ENCODE measurements around the gene WBP11. TPM values are rescaled to one million over a fixed set of nuclear protein-coding genes. Genes with fewer than 3 reads are reported as not detected.
"Not testable (repeated sequence)": the region's sequence is repeated elsewhere in the genome, so short reads cannot be mapped to it uniquely, and the experiment has no call there.

Gene WBP11
- total and polyA plus RNA-seq, 2 experiments from 2014 or later, result 28.2 to 67.7 TPM

DNA sequence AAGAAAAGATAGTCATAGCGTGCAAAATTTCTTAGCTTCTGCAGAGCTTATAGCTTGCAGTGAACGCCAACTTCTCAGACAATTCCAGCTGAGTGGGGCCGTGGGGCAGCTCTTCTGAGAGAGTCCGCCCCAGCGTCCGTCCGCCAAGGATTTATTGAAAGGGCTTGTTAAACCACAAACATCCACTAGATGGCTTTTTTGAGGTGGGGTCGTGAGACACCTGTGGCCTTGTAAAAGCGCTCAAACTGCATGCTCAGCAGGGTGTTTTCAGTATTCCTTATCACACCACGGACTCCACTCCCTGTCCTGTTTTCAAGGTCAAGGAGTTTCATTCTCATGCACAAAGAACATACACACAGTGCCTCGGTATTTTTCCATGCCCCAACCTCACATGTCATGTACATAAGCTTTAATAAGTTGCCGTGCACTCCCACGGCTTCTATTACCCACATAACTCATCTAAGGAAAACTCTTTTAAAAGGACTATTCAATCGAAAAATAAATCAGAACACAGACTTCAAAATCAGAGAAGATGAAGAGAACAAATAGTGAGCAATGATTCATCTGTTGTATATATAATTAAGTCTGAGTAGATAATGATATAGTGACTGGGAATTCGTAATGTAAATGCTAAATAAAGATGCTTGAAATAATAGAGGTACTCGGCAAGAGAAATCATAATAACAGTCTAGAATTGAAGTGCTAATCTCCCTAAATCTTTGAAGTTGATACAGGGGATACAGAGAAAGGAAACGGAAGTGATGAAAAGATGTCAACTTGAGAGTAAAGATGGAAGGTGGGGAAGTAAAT is 46.7 kb downstream of the WBP11 start:
- peak in 1 of 2 donors; percentile 63 for DNase-seq (ENCODE audit: low read depth in 1 of 2, low spot score in 1 of 2)
- Histone ChIP-seq H3K27ac (no peak overlapping the region), H3K9me3 (ENCODE audit: low read depth) (no peaks in the 10 kb centered on the region), H3K4me1 (ENCODE audit: low read depth) (peaks cover 3% of the 10 kb centered on the region), H3K27me3 (no peaks in the 10 kb centered on the region), H3K4me3 (no peak overlapping the region), H3K36me3 (no peaks in the 10 kb centered on the region)
- TF ChIP-seq, protein P1, sequence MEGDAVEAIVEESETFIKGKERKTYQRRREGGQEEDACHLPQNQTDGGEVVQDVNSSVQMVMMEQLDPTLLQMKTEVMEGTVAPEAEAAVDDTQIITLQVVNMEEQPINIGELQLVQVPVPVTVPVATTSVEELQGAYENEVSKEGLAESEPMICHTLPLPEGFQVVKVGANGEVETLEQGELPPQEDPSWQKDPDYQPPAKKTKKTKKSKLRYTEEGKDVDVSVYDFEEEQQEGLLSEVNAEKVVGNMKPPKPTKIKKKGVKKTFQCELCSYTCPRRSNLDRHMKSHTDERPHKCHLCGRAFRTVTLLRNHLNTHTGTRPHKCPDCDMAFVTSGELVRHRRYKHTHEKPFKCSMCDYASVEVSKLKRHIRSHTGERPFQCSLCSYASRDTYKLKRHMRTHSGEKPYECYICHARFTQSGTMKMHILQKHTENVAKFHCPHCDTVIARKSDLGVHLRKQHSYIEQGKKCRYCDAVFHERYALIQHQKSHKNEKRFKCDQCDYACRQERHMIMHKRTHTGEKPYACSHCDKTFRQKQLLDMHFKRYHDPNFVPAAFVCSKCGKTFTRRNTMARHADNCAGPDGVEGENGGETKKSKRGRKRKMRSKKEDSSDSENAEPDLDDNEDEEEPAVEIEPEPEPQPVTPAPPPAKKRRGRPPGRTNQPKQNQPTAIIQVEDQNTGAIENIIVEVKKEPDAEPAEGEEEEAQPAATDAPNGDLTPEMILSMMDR (IDR thresholded peaks at IDR 0.05; ENCODE audit: low read depth, low read length), result peak; percentile 44

DNA sequence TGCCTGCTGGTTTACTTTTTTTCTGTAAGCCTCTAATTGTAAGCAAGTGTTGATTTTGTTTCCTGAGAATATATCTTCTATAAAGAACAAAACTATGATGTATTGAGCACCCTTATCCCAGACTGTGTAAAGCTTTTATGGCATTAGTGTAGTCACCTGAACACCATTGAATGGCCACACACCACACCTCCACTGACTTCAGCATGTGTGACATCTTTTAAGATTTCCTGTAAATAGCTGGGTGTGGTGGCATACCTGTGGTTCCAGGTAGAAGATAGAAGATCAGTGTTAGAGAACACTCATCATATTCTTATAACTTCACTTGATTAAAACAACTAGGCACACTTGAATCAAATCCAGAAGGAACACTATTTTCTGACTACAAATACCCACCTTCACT is 51.3 kb downstream of the WBP11 start:
- Histone ChIP-seq H3K36me3 (no peaks in the 10 kb centered on the region), H3K9me3 (ENCODE audit: low read depth) (no peaks in the 10 kb centered on the region), H3K4me1 (ENCODE audit: low read depth) (peaks cover 3% of the 10 kb centered on the region), H3K27ac (no peak overlapping the region), H3K4me3 (no peak overlapping the region), H3K27me3 (no peaks in the 10 kb centered on the region)
- DNase-seq (ENCODE audit: low read depth in 1 of 2, low spot score in 1 of 2), result no peak
- TF ChIP-seq, protein P1 (IDR thresholded peaks at IDR 0.05; ENCODE audit: low read depth, low read length), result no peak

DNA sequence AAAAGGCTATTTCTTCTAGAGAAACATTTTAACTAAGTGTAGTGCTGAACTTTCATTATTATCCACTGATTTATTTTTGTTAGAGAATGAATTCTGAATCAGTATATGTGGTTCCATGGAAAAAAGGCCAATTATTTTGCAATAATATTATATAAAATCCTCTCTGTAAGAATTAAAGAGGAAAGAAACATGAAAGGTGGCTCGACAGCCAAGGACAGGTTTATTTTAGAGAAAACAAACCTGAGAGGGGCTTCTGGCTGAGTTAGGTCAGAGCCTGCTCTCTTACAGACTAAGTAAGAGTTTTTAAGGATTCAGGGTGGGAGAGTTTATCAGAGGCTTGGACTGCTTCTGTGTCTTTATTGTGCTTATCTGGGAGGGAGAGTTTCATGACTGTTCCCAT is 60.2 kb downstream of the WBP11 start:
- no peak for DNase-seq (ENCODE audit: low read depth in 1 of 2, low spot score in 1 of 2)
- Histone ChIP-seq H3K36me3 (no peaks in the 10 kb centered on the region), H3K27me3 (no peaks in the 10 kb centered on the region), H3K4me3 (no peak overlapping the region), H3K9me3 (ENCODE audit: low read depth) (no peaks in the 10 kb centered on the region), H3K27ac (no peak overlapping the region), H3K4me1 (ENCODE audit: low read depth) (no peaks in the 10 kb centered on the region)
- TF ChIP-seq, protein P1 (IDR thresholded peaks at IDR 0.05; ENCODE audit: low read depth, low read length), result no peak

DNA sequence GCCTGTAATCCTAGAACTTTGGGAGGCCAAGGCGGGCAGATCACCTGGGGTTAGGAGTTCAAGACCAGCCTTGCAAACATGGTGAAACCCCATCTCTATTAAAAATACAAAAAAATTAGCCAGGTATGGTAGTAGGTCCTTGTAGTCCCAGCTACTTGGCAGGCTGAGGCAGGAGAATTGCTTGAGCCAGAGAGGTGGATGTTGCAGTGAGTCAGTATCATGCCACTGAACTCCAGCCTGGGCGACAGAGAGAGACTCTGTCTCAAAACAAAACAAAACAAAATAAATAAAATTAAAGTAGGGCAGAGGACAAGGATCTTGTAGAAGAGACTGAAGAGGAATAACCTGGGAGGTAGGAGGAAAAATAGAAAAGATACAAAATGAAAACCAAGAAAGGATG is 61.3 kb downstream of the WBP11 start:
- H3K36me3 ChIP-seq, result no peaks in the 10 kb centered on the region
- H3K4me1 ChIP-seq (ENCODE audit: low read depth), result no peaks in the 10 kb centered on the region
- H3K4me3 ChIP-seq, result no peak overlapping the region
- TF ChIP-seq, protein P1 (IDR thresholded peaks at IDR 0.05; ENCODE audit: low read depth, low read length), result no peak
- H3K9me3 ChIP-seq (ENCODE audit: low read depth), result no peaks in the 10 kb centered on the region
- no peaks in the 10 kb centered on the region for H3K27me3 ChIP-seq
- H3K27ac ChIP-seq, result no peak overlapping the region
- DNase-seq (ENCODE audit: low read depth in 1 of 2, low spot score in 1 of 2), result no peak

DNA sequence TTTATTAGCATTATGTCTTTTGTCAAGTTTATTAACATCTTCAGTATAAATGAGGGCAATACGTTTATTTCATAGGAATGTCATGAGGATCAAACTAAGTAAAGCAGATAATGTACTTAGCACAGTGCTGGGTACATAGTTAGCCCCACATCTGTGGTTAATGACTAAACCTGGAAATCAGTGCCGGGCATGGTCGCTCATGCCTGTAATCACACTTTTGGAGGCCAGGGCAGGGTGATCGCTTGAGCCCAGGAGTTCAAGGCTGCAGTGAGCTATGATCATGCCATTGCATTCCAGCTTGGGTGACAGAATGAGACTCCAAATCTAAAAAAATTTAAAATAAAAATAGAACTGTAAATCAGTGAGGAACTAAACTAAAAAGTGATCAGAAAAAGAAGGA is 62.1 kb downstream of the WBP11 start:
- TF ChIP-seq, protein P1 (IDR thresholded peaks at IDR 0.05; ENCODE audit: low read depth, low read length), result no peak
- no peaks in the 10 kb centered on the region for H3K9me3 ChIP-seq (ENCODE audit: low read depth)
- no peak overlapping the region for H3K4me3 ChIP-seq
- no peak overlapping the region for H3K27ac ChIP-seq
- DNase-seq (ENCODE audit: low read depth in 1 of 2, low spot score in 1 of 2), result no peak
- no peaks in the 10 kb centered on the region for H3K36me3 ChIP-seq
- H3K4me1 ChIP-seq (ENCODE audit: low read depth), result no peaks in the 10 kb centered on the region
- no peaks in the 10 kb centered on the region for H3K27me3 ChIP-seq

DNA sequence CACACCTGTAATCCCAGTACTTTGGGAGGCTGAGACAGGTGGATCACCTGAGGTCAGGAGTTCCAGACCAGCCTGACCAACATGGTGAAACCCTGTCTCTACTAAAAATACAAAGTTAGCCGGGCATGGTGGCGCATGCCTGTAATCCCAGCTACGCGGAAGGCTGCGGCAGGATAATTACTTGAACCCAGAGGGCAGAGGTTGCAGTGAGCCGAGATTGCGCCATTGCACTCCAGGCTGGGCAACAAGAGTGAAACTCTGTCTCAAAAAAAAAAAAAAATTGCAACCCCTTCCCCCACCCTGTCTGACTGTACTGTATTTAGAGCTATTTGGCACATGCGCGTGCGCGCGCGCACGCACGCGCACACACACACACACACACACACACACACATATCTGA is 66.8 kb downstream of the WBP11 start:
- not testable (repeated sequence) for H3K36me3 ChIP-seq; H3K27me3 ChIP-seq; H3K9me3 ChIP-seq (ENCODE audit: low read depth); H3K4me3 ChIP-seq; H3K27ac ChIP-seq; DNase-seq (ENCODE audit: low read depth in 1 of 2, low spot score in 1 of 2); H3K4me1 ChIP-seq (ENCODE audit: low read depth)

Measured in cardiac muscle cell (in vitro differentiated cells and primary cell).